GM10248 (cell line): ENCODE results near the gene ERC2.

Experiments
- CTCF ChIA-PET: fragments of 300-600 bp; sonication (Branson Sonifier 250); formaldehyde crosslinking; extraction: SDS; loops from one replicate; lab custom pipeline; 2021; ENCODE audit warnings: antibody characterized with exemption; lab: Yijun Ruan, JAX
- POLR2A ChIA-PET: fragments of 350-650 bp; sonication (Branson Sonifier 250); formaldehyde crosslinking; extraction: SDS; loops from one replicate; lab custom pipeline; 2020; ENCODE audit warnings: antibody characterized with exemption; lab: Yijun Ruan, JAX
- DNase-seq: peaks from one replicate; pipeline ENCODE4 v3.0.0; 2012; ENCODE audit errors: extremely low spot score
- TF ChIP-seq, protein P1 (sequence below): IDR thresholded peaks from 2 replicates; pipeline ENCODE4 v1.5.1; 2012; ENCODE audit warnings: mild to moderate bottlenecking, low read depth; ENCODE audit errors: extremely low read depth, missing control alignments, control extremely low read depth

The ERC2 gene

DNA sequence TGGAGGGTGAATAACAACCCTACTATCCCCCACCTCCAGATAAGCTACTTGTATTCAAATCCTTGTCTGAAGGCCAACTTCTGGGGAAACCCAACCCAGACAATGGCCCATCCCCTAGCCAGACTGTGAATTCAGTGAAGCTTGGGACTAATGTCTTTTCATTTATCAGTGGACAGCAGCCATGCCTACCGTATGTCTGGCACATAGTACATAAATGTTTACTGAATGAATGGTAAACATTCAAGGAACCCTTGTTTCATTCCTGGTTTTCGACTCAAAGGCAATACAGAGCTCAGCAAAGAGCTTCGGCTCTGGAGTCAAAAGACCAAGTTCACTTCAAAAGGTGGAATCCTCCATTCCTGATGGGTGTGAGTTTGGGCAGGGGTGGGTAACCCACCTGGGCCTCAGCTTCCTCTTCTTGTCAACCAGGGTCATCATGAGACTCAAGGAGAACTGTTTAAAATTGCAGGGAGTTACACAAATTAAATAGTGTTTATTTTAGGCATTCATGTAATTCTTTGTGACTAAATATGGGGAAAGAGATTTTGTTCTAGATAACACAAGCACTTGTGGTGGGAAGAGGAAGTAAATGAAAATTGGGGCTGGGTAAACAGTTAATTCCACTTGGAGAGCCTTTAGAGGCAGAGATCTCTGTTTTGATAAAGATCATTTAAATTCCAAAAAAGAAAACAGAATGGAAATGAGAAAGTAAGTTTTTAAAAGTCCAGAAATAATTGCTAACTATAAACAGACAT, 677.5 kb downstream of the ERC2 start:
- no peak for DNase-seq
- POLR2A ChIA-PET = no interaction called here
- CTCF ChIA-PET = interaction anchor here (0.7 kb wide), 1 partner anchor 11 kb away, joined by 3 read pairs; no protein-coding TSS in a partner anchor
- TF ChIP-seq, protein P1, sequence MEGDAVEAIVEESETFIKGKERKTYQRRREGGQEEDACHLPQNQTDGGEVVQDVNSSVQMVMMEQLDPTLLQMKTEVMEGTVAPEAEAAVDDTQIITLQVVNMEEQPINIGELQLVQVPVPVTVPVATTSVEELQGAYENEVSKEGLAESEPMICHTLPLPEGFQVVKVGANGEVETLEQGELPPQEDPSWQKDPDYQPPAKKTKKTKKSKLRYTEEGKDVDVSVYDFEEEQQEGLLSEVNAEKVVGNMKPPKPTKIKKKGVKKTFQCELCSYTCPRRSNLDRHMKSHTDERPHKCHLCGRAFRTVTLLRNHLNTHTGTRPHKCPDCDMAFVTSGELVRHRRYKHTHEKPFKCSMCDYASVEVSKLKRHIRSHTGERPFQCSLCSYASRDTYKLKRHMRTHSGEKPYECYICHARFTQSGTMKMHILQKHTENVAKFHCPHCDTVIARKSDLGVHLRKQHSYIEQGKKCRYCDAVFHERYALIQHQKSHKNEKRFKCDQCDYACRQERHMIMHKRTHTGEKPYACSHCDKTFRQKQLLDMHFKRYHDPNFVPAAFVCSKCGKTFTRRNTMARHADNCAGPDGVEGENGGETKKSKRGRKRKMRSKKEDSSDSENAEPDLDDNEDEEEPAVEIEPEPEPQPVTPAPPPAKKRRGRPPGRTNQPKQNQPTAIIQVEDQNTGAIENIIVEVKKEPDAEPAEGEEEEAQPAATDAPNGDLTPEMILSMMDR = no peak

GRCh38 chr3:55789516-55789915, 678.8 kb downstream of the ERC2 start:
- ChIA-PET POLR2A (no interaction called here), CTCF (no interaction called here)
- no peak for DNase-seq
- TF ChIP-seq, protein P1 = no peak

GRCh38 chr3:55782807-55783206, 685.5 kb downstream of the ERC2 start:
- POLR2A ChIA-PET = no interaction called here
- TF ChIP-seq, protein P1 = no peak
- no peak for DNase-seq
- CTCF ChIA-PET = interaction anchor here (1.1 kb wide), 1 partner anchor 27 kb away, joined by 3 read pairs; no protein-coding TSS in a partner anchor

DNA sequence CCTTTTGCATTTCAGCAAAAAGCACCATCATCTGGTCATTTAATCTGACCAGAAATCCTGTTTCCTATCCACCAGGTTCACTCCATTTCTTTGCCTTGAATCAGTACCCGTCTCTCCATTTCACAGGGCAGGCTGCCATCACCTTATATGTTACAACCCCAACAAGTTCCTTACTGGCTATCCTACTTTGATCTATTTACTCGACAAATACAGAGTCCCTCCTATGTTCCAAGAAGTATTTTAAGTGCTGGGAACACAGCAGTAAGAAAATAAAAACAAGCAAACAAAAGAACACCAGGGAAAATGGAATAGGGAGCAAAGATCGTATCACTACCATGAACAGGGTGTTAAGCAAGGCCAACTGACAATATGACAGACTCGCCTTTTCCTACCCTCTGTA, 685.9 kb downstream of the ERC2 start:
- ChIA-PET CTCF (interaction anchor here (1.1 kb wide), 1 partner anchor 27 kb away, joined by 3 read pairs; no protein-coding TSS in a partner anchor), POLR2A (no interaction called here)
- no peak for DNase-seq
- TF ChIP-seq, protein P1 = no peak

- ChIA-PET POLR2A (no interaction called here), CTCF (interaction anchor here (1.0 kb wide), 1 partner anchor 10 kb away, joined by 3 read pairs; no protein-coding TSS in a partner anchor)
- TF ChIP-seq, protein P1 = no peak
- DNase-seq = no peak
Observed at GRCh38 chr3:55780913-55781312, 687.4 kb downstream of the ERC2 start.

GRCh38 chr3:55779543-55779942, 688.7 kb downstream of the ERC2 start:
- ChIA-PET CTCF (no interaction called here), POLR2A (no interaction called here)
- no peak for DNase-seq
- TF ChIP-seq, protein P1 = no peak
